HG03097 (cell line): Measurements from ENCODE around the gene DHRSX.
"Not testable (repeated sequence)": the region's sequence is repeated elsewhere in the genome, so short reads cannot be mapped to it uniquely, and the experiment has no call there.

ENCODE experiments used
- ATAC-seq: cut with Tn5 transposase; IDR thresholded peaks from one replicate; pipeline ENCODE4 v1.9.1; 2021; ENCODE audit not compliant: unreplicated experiment, low FRiP score

DHRSX gene

GRCh38 chrX:2406891-2407518 is 93.8 kb downstream of the DHRSX start:
- no peak for ATAC-seq

DNA sequence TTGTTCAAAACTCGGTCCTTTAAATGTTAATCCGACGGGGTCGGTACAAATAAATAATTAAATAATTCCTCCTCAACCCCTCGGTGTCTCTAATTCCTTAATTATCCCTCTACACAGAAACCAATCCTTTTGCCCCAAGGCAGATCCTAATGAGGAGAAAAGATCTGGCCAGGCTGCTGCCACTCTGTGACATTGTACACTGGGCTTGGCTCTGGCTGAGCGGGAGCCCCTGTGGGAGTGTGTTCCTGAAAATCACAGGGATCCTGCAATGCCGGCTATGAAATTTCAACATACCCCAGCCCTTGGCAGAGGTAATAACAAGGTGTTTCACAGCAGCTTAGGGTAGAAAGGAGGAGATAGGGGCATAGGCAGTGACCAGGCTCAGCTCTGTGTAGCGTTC is 96.0 kb downstream of the DHRSX start:
- ATAC-seq, result no peak

DNA sequence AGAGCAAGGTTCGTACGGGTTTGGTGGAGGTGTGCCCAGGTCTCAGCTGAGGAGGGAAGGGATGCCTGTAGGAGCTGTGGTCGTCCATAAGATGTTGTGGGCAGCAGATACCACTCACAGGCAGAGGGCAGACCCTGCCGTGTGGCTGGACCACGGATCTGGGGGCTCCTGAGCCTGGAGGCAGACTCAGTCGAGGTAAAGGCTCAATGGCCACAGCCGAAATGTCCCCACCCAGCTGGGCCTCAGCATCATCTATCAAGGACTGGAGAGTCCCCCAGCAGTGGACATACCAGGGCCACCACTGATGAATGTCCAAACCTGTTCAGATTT is 98.5 kb downstream of the DHRSX start:
- ATAC-seq, result no peak

GRCh38 chrX:2401590-2402360 is 99.0 kb downstream of the DHRSX start:
- no peak for ATAC-seq

DNA sequence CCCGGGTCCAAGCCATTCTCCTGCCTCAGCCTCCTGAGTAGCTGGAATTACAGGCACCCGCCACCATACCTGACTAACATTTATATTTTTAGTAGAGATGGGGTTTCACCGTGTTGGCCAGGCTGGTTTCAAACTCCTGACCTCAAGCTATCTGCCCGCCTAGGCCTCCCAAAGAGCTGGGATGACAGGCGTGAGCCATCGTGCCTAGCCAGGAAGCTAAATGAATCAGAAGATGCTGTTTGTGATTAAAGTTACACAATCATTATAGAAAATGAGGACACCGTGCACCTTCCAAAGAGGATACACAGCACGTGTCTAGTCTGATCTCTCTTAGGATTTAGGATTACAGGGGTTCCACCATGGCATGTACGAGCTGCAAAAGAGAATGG is 99.6 kb downstream of the DHRSX start:
- no peak for ATAC-seq

DNA sequence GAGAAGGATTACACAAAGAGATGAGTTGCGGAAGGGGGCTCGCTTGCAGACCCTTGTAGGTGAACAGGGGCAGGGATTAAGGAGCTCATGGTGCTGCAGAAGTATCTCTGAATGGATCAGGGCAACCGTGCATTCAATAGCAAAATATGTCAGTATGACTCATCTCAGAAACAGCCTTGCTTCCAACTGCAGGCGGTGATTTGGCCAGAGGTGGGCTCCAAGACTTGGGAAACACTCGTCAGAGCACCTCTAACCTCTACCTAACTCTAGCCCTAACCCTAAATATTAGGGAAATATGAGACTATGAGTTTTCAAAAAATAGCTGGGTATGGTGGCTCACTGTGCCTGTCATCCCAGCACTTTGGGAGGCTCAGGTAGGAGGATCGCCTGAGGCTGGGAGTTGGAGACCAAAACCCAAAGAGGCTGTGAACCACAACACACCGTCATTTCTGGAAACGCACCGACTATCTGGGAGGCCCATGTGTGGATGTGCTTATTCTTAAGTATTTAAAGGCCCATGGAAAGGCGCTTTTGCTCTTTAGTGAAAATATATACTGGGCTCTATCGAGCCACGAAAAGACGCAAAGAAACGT is 102.6 kb downstream of the DHRSX start:
- no peak for ATAC-seq

DNA sequence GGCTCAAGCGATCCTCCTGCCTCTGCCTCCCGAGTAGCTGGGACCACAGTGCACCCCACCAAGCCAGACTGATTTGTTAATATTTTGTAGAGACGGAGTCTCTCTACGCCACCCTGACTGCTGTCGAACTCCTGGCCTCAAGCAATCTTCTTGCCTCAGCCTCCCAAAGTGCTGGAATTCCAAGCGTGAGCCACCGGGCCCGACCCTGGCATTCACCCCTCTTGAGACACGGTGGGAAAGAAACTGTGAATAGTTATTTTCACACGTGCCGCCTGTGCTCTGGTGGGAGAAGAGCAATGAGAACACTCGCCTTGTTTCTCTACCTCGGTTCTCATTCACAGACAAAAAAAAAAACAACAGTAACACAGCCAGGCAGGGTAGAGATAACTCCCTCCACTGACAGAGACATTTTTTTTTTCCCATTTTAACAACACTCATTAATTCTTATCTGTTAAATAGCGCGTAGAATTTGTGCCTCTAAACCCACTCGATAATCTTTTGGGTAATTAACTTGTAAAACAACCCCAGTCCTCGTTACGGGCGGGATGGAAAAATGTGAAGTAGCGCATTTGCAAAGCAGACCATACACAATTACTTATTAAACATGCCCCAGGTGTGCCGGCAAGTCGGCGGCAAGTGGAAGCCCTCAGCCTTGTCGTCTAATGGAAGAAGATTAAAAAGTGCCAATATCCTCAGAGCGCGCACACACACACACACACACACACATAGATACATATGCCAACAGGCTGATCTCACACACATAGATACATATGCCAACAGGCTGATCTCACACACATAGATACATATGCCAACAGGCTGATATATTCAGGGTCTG is 103.3 kb downstream of the DHRSX start:
- ATAC-seq, result no peak

DNA sequence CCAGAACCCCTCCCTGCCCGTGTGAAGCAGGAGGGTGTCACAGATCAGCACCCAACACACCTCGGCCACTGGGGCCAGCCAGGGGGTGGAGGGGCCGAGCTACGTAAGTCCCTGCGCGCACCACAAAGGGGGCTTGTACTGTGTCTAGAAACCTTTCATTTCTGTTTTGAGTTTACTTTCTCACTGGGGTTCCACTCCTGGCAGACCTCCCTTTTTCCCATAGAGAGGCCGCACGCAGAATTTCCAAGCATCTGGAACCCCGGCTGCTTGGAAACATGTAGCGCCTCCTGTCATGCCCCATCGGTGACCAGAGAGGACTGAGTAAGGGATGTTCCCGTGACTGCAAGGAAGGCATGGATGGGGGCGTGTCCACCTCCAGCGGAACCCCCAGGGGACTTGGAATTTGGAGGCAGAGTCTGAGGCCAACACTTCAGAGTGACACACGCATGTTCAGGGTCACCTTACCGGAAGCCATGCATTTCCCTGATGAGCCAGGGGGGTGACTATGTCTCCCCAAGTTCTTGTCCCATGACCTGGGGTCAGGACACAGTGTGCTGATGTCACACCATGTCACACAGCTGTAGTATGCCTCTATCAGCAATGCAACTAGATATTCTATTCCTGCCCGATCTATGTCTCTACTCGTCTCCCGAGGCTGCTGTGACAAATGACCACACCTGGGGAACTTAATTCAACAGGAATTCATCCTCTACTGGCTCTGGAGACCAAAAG is 105.3 kb downstream of the DHRSX start:
- no peak for ATAC-seq

GRCh38 chrX:2391869-2392606 is 108.7 kb downstream of the DHRSX start:
- ATAC-seq, result no peak

DNA sequence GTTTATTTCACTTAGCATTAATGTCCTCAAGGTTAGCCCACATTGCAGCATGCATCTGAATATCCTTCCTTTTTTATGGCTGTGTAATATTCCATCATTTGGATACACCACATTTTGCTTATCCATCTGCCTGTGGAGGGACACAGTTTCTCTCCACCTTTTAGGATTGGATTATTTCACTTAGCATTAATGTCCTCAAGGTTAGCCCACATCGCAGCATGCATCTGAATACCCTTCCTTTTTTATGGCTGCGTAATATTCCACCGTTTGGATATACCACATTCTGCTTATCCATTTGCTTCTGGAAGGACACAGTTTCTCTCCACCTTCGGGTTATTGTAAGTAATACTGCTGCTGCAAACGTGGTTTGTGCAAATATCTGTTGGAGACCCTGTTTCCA is 110.0 kb downstream of the DHRSX start:
- ATAC-seq, result no peak

GRCh38 chrX:2389731-2390130 is 111.0 kb downstream of the DHRSX start:
- ATAC-seq, result not testable (repeated sequence)

DNA sequence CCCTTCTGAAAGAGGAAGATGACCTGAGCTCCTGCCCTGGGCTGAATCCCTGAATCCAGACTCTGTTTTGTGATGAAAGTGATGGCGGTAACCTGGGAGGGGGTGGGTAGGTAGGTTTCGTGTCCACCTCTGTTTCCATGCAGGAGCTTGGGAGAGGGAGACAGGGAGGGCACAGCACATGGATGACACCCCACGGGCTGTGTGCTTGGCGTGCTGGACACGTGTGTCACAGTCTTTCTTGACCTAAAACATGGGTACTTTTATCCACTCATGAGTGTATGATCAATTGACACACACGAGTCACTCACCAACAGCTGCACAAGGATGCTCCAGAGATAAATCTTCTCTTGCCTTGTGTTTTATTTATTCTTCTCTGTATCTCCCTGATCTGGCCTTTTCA is 111.5 kb downstream of the DHRSX start:
- ATAC-seq, result no peak

DNA sequence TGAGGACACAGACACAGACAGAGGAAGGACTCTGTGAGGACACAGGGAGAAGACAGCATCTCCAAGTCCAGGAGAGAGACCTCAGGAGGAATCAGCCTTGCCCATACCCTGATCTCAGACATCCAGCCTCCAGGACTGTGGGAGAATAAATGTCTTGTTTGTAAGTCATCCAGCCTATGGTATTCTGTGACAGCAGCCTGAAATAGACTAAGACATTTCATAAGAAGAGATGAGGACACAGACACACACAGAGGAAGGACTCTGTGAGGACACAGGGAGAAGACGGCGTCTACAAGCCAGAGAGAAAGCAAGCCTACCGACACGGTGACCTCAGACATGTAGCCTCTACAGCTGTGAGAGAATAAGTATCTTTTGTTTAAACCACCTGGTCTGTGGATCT is 112.1 kb downstream of the DHRSX start:
- ATAC-seq, result no peak

DNA sequence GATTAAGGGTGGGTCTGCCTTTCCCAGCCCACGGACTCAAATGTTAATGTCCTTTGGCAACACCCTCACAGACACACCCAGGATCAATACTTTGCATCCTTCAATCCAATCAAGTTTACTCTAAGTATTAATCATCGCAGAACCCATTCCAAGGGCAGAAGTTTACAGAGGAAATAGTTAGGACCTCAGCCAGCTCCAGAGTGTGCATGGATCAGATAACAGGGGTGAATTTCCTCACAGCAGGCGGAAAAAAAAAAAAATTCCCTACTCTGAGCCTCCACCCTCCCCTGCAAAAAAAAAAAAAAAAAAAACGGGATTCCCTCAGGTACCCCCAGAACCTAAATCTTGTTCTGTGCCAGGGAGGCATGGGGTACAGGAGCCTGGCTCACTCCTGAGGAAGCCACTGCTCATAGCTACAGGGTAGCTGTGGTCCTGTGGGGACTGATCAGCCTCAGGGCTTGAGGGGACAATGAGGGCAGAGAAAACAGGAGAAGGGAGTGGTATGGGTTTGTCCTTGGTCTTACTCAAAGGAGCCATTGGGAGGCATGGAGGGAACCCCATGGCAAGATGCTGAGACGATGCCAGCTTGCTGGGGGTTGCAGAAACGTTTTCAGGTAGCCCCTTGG is 113.0 kb downstream of the DHRSX start:
- ATAC-seq, result no peak

DNA sequence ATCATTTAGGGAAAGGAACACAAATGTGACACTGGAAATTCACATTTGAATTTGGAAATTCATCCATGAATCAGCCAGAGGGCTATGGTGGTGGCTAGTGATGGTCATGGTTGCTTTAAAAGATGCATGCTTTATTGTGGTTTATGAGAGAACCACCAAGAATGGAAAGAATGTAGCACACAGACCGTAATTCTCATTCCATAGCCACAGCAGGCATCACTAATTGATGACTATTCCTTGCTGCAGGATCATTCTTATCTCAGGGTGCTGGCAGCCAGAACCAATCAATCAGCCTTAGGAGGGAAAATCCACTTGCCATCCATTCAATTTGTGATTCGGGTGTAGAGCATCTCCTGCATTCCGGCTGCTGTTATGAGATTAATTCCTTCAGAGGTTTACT is 115.6 kb downstream of the DHRSX start:
- no peak for ATAC-seq

GRCh38 chrX:2384486-2384885 is 116.3 kb downstream of the DHRSX start:
- ATAC-seq, result no peak

GRCh38 chrX:2383735-2384134 is 117.0 kb downstream of the DHRSX start:
- ATAC-seq, result no peak

GRCh38 chrX:2383144-2383543 is 117.6 kb downstream of the DHRSX start:
- ATAC-seq, result no peak

GRCh38 chrX:2382433-2383048 is 118.2 kb downstream of the DHRSX start:
- not testable (repeated sequence) for ATAC-seq
